ENCODE measurements around the gene ACO2.
A peak's percentile ranks its signal among the peaks of the same experiment; 100 is the strongest.

The ACO2 gene

DNA sequence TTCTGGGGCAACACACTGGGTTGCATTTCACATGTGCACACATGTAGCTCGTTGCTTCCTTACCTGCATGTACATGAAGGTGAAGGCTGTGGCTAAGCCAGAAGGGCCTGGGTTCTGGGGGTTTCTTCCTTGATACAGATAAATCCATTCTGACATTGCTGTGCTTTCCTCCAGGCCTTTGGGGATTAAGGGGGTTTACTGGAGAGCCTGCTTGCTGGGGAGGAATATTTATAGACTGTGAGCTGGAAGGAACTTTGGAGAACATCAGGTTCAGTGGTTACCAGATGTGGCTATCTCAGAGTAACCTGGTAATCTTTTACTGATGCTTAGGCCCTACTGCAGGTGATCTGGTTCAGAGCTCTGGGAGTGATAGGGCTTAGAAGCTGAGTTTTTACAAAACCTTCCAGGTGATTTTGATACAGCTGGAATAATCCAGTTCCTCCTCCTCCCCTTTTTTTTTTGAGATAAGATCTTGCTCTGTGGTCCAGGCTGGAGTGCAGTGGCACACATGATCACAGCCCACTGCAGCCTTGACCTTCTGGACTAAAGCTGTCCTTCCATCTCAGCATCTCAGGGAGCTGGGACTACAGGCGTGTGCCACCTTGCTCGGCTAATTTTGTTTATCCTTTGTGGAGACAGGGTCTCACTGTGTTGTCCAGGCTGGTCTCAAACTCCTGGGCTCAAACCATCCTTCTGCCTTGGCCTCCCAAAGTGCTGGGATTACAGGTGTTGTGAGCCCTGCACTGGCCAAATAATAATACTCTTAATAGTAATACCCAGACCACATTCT is 19.9 kb downstream of the ACO2 start:
- no peak for DNase-seq (ENCODE audit: low spot score)

DNA sequence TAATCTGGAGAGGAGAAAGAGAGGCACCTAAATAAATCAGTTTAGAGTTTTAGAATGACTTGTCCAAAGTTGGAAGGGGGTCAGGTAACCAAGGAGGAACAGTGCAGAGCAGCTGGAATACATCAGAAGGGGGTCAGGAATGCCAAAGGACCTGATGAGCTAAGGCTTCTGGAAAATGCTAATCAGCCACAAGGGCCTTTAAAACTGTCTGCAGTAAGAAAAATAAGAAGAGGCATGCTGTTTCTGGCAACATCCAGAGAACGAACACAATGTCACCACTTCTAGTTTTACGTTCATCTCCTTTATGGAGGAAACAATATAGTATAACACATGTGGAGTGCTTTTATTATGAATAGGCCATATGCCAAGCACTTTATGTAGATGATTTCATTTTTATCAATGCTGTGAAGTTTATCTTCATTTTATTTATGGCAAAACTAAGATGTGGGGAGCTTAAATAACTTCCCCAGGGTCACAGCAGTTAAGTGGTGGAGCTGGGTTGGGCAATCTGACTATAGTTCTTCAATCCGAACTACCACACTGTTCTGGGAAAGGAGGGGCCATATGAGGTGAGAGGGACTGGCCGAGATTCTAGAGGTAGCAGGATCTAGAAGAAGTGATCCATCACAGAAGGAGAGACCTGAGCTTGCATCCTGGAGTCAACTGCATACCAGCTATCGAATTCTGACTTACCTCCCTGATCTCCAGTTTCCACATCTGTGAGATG is 22.6 kb downstream of the ACO2 start:
- DNase-seq (ENCODE audit: low spot score), result peak; percentile 42

DNA sequence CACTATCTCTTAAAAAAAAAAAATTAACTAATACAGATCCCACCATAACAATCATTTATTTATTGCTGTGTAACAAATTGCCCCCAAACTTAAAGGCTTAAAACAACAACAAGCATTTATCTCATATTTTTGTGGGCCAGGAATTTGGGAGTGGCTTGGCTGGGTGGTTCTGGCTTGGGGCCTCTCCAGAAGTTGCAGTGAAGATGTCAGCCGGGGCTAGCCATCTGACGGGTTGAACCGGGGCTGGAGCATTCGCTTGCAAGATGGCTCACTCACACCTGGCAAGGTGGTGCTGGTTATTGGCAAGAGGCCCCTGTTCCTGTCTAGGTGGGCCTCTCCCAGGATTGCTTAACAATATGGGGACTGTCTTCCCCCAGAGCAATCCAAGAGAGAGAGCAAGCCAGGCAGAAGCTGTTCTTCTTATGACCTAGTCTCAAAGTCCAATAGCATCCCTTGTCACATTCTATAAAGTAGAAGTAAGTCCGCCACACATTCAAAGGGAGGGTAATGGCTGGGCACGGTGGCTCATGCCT is 29.5 kb downstream of the ACO2 start:
- no peak for DNase-seq (ENCODE audit: low spot score)

DNA sequence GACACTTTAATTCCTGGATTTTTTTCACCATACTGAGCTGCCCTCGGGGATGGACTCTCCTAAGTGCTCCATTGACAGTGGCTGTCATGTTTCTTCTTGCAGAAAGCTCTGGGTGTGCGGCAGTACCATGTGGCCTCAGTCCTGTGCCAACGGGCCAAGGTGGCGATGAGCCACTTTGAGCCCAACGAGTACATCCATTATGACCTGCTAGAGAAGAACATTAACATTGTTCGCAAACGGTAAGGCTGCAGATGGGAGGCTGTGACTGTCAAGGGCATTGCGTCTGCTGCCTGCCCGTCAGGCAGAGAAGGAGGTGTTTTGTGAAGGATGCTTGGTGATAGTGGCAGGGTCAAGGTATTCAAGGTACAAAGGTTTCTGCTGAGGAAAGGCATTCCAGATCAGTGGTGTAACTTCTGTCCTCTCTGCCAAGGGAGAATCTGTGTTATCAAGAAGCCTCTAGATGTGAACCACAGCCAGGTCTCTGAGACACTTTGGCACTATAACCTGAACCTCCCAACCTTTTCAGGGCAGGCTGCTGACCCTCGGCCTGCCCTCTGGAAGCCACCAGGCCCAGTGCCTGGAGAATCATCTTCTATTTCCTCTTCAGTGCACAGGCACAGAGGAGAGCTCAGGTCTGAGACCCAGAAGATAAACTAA is 30.8 kb downstream of the ACO2 start:
- DNase-seq (ENCODE audit: low spot score), result no peak

DNA sequence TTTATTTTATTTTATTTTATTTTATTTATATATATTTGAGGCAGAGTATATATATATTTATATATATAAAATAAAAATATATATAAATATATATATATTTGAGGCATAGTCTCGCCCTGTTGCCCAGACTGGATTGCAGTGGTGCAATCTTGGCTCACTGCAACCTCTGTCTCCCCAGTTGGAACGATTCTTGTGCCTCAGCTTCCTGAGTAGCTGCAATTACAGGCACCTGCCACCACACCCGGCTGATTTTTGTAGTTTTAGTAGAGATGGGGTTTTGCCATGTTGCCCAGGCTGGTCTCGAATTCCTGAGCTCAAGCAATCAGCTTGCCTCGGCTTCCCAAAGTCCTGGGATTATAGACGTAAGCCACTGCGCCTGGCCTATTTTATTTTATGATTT is 31.4 kb downstream of the ACO2 start:
- DNase-seq (ENCODE audit: low spot score), result no peak

DNA sequence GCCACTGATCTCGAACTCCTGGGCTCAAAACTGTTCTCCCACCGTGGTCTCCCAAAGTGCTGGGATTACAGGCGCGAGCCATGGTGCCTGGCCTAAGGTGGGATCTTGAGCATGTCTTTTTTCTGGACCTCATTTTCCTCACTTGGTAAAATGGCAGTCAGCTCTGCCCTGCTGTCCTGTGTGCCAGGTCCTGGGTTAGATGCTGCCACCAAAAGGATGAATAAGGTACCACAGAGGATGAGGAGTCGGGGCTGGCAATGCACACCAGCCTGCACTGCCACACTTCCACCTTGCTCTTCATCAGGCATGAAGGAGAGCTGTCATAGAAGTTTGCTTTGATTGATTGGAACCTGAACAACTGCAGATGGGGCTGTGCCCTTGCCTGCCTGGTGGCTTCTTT is 32.3 kb downstream of the ACO2 start:
- DNase-seq (ENCODE audit: low spot score), result peak; percentile 76

DNA sequence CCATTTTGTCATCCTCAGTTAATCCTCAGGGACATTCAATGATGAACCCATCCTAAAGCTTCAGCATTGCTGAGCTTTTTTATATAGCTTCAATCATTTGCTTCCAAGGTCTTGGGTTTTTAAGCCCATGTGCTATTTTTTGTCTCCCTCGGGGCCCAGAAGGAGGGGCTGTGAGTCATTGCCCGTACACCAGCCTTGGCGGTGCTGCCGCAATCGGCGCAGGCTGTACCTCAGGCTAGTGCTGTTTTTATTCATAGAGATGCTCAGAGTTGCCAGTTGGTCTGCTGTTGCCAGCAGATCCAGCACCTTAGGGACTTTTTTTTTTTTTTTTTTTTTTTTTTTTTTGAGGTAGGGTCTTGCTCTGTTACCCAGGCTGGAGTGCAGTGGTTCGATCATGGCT is 35.5 kb downstream of the ACO2 start:
- DNase-seq (ENCODE audit: low spot score), result no peak

DNA sequence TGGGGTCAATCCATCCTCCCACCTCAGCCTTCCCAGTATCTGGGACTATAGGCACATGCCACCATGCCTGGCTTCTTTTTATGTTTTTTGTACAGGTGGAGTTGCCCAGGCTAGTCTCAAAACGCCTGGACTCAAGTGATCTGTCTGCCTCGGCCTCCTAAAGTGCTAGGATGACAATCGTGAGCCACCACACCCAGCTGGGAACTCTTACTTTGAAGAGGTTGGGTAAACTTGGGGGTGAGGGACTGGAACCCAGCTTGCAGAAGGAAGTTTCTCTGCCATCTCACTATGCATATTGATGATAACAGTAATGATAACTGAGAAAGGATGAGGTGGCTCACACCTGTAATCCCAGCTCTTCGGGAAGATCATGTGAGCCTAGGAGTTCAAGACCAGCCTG is 35.9 kb downstream of the ACO2 start:
- no peak for DNase-seq (ENCODE audit: low spot score)

DNA sequence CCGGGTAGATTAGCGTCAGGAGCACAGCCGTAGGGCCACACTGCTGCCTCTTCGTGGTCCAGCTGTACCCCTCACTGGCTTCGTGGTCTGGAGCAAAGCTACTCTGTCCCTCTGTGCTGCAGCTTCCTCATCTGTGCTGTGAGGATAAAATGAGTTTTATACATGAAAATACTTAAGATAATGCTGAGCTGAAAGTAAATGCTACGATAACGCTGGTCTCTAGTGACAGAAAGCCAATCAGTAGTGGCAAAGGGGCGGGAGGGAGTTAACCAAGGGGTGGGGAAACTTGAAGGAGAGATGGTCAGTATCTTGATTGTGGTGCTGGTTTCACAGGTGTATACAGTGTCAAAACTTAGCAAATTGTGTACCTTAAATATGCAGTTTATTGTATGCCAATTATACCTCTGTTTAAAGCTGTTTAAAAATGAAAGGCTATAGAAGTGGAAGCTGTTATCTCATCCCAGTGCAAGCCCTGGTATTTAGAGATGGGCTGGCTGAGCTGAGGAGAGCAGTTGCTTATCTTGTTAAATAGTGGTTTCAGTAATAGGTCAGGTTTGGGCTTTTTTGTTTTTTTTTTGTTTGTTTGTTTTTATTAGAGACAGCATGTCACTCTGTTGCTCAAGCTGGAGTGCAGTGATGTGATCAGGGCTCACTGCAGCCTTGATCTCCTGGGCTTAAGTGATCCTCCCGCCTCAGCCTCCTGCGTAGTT is 36.7 kb downstream of the ACO2 start:
- DNase-seq (ENCODE audit: low spot score), result no peak

DNA sequence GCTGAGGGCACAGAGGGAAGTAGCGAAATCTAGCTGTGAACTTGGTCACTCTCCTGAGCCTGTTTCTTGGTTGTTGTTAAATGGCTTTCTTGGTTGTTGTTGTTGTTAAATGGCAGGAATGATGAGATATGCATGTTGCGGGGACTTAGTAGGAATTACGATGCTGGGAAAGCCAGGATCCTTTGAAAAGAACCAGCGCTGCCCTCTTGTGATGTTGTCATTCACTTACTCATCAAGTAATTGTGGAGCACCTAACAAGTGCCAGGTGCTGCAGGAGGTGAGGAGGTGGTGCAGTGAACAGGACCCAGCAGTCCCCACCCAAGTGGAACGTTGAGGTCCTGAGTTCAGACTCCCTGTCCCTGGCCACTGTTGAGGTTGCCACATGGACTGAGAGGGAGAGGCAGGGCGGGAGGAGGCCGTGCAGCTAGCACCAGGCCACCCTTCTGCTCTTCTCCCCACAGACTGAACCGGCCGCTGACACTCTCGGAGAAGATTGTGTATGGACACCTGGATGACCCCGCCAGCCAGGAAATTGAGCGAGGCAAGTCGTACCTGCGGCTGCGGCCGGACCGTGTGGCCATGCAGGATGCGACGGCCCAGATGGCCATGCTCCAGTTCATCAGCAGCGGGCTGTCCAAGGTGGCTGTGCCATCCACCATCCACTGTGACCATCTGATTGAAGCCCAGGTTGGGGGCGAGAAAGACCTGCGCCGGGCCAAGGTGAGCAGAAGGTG is 38.6 kb downstream of the ACO2 start:
- no peak for DNase-seq (ENCODE audit: low spot score)

DNA sequence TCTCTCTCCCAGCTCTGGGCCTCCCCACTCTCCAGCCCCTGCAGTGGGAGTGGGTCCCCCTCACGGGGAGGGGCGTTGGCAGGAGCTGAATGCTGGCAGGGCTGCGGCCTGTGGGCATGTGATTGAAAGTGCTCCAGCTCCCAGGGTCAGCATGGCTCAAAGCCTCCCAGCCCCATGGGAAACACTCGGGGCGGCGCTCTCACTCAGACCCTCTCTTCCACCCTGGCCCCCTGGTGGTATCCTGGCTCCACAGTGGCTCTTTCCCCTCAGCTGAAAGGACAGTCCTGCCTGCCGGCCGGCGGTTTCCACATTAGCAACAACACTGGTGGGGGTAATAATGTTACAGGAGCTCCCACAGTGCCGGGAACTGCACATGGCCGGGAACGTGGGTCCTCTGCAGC is 39.9 kb downstream of the ACO2 start:
- peak; percentile 87 for DNase-seq (ENCODE audit: low spot score)

DNA sequence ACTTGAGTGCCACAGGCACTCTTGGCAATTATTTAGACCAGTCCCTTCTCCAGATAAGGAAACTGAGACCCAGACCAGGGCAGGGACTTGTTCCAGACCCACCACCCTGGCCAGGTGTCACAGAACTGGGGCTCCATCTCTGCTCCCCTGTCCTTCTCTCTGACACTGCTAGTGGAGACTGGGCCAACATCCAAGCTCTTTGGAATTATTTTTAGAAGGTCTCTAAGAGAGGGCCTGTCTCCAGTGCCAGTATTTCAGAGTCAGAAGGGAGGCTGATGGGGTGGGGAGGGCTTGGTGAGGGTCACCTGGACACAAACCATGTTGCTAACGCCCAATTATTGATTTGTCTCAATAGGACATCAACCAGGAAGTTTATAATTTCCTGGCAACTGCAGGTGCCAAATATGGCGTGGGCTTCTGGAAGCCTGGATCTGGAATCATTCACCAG is 42.6 kb downstream of the ACO2 start:
- no peak for DNase-seq (ENCODE audit: low spot score)

DNA sequence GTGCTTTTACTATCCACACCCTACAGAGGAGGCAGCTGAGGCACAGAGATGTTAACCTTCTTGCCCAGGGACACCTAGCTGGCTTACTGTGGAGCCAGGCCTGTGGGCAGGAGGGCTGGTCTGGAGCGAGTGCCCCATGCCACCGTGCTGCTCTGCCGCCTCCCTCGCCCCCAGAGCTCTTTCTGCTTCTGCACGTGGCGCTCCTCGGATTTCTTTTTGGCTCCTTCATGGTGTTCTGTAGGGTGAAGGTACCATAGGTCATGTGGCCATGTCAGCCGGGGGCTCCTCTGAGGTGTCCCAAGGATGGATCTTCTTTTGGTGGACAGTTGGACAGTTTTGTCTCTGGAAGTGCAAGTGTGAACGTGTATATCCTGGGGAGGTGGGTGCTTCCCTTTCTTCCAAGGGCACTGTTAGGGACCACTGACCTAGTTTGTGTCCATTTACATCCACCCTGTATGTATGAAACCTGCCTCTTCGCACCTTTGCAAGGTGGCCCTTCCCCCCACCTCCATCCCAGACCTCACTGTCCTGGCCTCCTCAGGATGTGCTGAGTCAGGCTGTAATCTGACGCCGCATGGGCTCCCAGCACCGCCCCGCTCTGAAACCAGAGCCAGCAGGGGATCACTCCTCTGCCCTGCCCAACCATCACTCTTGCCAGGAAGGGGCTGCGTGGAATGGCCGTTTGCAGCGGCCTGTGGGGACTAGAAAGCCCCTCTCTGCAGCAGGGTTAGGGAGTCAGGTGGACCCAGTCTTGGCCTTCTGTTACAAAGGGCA is 43.7 kb downstream of the ACO2 start:
- no peak for DNase-seq (ENCODE audit: low spot score)

DNA sequence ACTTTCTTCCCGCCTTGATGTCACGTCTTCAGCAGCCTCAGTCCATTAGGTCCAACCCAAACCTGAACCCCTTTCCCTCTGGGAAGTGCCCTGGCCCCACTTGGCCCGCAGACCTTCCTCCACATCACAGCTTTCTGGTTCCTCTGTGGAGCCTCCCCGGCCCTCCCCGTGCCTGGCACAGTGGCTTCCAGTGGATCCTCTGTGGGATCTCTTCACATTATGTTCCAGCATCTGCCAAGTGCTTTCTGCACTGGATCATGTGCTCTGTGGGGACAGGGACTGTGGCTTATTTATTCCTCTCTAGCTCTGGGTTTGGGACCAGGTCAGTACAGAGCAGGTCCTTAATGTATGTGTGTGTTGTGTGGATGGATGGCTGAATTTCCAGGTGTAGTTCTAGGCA is 44.5 kb downstream of the ACO2 start:
- DNase-seq (ENCODE audit: low spot score), result peak; percentile 86

DNA sequence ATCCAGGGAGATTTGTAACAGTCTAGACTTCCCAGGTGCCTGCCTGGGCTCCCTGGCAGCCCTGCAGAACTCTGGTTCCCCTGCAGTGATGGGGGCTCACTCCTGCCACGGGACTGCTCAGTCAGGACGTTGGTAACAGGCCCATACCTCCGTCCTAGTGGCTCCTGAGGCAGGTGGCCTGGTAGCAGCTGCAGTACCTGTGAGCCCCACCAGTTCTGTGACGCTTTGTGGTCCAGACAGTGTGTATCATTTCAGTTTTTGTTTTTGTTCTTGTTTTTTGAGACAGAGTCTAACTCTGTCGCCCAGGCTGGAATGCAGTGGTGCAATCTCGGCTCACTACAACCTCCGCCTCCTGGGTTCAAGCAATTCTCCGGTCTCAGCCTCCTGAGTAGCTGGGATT is 47.5 kb downstream of the ACO2 start:
- DNase-seq (ENCODE audit: low spot score), result no peak

DNA sequence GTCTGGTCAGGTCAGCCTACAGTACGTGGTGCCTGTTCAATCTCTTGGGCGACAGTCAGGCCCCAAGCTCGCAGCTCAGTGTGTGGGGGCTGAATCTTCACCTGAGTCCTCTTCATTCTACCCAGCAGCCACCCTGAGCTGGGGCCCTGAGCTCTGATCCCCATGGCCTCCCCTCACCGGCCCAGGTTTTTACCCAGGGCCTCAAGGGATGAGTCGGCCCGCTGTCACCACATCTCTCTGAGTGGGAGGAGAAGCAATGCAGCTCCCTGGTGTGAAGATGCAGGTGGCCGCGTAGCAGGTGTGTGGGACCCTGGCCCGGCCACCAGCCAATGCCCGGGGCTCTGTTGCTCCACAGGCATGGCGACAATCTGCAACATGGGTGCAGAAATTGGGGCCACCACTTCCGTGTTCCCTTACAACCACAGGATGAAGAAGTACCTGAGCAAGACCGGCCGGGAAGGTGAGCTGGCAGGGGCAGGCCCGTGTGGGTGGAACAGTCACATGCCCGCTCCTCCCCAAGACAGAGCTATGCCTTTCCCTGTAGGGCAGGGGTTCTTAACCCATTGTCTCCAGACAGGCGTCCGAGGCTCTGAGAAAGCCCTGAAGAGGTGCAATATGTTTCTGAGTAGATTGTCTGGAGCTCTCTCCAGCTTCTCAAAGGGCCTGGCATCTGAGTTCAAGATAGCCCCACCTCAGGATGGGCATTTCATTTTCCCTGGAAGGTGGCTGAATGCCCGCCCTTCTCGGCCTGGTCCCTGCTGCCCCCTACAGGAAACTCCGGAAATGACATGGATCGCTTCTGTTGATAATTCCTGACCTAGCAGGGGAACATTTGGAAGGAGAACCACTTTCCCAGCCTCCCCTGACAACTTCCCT is 48.5 kb downstream of the ACO2 start:
- DNase-seq (ENCODE audit: low spot score), result peak; percentile 81

DNA sequence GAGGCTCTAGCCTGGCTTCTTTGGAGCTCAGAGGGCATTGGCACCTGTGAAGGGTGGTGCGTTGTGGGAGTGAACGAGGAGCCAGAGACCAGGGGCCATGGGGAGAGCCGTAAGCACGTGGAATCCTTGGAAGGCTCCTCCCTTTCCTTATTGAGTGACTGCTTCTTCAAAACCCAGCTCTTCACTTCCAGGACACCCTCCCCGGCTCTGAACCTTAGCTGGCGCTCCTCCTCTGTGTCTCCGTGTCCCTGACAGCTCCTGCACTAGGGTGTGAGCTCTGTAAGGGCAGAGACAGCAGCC is 49.1 kb downstream of the ACO2 start:
- no peak for DNase-seq (ENCODE audit: low spot score)

DNA sequence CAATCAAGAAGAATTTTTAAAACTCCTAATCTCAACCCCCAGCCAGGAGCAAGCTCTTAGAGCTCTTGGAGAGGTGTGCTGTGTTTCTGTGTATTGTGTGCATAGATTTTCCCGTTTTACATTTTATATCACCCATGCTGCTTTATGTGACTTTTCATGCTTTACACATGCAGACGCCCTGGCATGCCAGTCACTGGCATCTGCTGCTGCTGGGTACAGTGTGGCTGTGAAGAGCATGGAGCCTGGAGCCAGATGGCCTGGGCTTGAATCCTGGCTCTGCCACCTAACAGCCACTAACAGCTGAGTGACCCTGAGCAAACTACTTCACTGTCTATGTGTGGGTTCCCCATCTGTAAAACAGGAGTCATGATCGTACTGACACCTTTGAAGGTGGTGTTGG is 52.2 kb downstream of the ACO2 start:
- DNase-seq (ENCODE audit: low spot score), result no peak

DNA sequence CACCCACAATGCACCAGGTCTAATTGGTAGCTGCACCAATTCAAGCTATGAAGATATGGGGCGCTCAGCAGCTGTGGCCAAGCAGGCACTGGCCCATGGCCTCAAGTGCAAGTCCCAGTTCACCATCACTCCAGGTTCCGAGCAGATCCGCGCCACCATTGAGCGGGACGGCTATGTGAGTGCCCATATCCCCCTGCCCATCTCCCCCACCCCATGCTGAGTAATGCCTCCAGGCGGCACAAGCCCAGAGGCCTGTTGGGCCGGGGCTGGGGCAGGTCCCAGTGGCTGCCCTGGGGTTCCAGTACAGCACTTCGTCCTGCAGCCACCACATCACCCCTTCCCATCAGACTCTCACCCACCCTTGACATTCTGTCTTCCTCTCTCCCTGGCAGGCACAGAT is 53.9 kb downstream of the ACO2 start:
- DNase-seq (ENCODE audit: low spot score), result no peak

All from pons (tissue), 1 donor.